Bone marrow (tissue), 2 donors: ENCODE measurements around the gene TLE4.
"Not testable (repeated sequence)": the region's sequence is repeated elsewhere in the genome, so short reads cannot be mapped to it uniquely, and the experiment has no call there.

ENCODE experiments used
- DNase-seq, 2 donors: peaks; one replicate each; lab custom pipeline; 2025; lab: John Stamatoyannopoulos, UW

The TLE4 gene

DNA sequence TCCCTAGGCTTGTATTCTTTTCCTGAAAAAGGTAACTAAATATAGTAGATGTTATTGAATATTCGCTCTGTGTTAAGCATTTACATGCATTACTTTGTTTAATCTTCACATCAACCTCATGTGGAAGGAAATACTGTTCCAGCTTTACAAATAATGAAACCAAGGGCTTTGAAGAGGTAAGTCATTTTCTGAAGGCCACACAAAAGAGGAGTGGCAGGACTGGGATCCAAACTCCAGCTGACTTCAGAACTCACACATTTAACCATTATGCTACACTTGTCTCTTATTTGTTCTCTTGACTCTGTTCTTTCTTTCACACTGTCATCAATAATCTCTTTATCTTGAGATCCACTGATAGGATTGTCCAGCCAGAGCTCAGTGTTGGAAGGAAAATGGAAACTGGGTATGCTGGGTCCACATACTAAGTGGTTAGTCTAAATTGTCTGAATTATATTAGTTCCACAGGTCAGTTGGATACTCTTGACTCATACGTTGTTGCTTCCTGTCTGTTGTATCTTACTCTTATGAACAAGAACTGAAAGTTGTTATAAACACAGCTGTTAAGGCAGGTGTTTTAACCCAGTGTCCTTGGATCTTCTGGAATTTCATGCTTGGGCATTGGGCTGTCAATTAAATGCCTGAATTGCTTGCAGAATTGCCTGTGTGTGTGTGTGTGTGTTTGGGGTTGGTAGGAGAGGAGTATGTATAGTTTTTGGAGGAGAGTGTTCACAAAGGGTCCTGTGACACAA, 65.6 kb downstream of the TLE4 start:
- no peak for DNase-seq

DNA sequence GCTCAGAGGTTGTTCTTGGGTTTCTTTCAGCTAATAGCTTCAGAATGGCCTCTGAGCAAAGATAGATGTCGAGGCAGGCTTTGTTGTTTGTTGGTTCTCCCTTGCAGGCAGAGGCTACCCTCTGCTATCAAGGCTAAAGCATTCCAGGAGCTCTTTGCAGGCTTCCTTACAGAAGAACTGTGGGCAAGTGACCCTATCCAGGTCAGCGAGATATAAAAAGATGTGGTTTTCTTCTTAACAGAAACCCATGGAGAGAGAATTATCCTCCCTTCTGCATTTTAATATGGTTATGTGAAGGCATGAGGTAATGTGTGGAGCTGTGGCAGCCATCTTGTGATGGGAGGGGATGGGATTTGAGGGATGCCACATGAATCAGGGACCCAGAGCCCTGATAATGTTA, 67.0 kb downstream of the TLE4 start:
- no peak for DNase-seq

DNA sequence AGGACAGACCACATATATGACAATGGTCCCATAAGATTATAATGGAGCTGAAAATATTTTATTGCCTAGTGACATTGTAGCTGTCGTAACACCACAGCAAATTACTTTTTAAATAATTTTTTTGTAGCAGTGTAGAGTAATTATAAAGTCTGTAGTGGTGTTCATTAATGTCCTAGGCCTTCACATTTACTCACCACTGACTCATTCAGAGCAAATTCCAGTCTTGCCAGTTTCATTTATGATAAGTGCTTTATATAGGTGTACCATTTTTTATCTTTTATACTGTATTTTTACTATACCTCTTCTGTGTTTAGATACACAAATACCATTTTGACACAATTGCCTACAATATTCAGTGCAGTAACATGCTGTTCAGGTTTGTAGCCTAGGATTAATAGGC, 67.6 kb downstream of the TLE4 start:
- no peak for DNase-seq

DNA sequence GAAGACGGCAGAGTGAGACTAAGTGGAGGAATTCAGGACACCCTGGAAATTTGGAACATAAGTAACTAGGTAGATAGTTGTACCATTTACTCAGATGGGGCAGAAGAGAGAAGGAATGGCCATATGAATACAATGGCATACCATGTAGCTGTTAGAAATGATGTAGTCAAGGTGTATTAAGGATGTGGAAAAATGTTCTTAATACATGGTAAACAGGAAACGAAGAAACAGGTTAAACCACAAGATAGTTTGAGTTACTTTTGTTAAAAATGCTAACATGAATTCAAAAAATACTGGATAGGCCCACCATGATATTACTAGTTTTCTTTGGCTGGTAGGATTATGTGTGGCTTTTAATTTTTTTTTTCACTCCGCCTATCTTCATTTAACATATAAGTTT, 68.3 kb downstream of the TLE4 start:
- not testable (repeated sequence) for DNase-seq

DNA sequence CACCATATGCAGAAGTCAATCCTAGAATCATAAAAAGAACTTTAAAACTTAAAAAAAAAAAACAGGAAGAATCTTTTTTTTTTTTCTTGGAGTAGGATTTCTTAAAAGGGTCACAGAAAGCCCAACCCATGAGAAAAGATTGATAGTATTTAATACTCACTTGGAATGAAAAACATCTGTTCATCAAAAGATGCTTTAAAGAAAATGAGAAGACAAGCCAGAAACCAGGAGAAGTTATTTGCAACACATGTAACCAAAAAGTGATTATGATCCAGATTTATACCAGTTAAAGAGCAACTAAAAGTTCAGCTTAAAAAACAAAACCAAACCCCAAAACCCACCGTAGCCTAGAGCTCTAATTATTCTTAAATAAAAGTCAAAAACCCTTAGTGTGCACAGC, 69.3 kb downstream of the TLE4 start:
- no peak for DNase-seq

DNA sequence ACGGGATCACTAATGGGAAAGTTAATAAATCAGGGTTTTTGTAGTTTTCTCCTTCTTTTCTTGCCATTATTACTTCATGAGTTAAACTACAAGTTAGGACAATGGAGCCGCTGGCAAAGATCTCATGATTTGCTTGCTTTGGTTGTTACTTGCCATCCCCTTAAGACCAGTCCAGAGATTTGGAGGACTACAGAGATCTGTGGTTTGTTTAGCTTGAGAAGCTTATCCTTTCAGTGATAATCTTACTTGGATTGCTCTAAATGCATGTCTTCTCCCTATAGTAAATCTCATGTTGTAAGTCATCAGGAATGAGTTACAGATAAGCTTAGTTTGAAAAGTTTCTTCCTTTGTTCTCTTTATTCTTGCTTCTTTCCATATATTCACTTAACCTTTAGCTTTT, 70.9 kb downstream of the TLE4 start:
- DNase-seq, result no peak

DNA sequence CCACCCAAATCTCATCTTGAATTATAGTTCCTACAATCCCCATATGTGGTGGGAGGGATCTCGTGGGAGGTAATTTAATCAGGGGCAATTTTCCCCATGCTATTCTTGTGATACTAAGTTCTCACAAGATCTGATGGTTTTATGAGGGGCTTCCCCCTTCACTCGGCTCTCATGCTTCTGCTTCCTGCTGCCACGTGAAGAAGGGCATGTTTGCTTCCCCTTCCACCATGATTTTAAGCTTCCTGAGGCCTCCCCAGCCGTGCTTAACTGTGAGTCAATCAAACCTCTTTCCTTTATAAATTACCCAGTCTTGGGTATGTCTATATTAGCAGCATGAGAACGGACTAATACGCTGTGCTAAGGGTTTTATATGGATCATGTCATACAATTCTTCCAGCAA, 72.3 kb downstream of the TLE4 start:
- DNase-seq, result no peak

DNA sequence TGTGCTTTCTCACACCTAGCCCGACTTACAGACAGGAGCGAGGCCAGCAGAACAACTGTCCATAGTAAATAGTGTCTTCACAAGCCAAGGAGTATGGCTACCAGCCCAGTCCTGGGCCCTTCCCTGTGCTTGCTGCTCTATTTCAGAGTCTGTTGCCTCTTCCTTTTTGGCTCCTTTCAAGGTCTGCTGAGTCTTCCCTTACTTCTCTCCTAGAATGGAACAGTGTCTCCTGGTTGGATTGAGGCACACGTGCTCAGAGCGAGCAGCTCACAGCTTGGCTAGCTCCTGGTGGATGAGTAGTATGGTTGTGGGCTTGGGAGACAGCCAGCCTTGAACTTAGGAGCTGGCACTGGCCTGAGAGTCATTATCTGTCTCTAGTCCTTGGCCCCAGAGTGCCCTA, 72.8 kb downstream of the TLE4 start:
- no peak for DNase-seq

DNA sequence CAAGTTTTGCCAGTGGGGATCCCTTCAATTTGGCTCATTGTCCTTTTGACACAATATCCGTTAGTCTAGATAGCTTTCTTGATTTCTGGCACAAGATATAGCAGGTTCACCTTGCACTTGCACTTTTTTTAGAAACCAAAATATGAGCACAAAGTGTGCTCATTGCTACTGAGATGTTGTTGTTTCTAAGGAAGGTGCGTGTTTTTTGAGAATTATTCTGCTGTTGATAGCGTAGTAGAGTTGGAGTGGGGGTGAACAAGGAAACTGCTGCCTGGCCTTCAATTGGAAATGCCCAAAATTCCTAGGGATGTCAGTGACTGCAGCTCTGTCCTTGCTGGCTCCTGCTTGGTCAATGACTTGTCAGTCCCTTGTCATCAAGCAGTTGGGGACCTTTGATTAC, 73.3 kb downstream of the TLE4 start:
- DNase-seq, result no peak

DNA sequence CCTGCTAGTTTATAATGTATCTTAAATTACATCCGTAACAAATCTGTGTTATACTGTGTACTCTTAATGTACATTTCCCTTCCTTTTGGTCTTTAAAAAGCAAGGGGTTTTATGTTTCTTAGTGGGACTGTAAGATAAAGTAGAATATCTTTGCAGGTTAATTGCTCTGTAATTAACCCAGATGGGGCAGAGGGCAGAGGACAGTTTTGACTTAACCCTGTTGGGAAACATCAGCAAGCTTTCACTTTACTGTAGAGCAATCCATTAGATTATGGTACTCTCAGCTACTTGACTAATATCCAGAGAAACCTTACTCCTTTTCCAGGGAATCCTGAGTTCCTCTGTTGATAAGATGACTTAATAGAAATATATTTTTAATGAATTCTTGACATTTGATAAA, 74.3 kb downstream of the TLE4 start:
- DNase-seq, result no peak

DNA sequence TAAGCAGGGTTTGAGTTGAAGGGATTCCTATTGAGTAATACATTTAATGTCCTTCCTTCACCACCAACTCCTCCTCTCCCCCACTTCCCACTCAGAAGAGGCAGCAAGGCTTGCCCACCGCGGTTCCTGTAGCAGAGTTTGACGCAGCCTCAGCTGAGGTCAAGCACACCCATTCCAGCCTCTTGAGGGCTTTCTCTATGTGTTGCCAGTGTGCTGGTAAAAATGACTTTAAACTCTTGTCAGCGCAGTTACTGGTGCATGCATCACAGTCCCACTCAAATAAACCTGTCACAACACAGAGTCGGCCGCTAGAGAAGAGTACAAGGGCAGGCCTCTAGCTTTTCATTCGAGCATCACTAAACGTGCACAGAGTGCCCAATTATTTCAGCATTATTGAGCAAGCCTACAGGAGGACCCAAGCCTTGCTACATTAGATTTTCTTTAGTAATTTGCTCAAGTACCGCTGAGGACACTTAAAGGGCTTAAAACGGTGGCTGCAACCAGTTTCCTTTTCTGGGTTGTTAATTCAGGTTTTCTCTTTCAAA, 79.6 kb downstream of the TLE4 start:
- DNase-seq, result peak; percentile 7 to 20

DNA sequence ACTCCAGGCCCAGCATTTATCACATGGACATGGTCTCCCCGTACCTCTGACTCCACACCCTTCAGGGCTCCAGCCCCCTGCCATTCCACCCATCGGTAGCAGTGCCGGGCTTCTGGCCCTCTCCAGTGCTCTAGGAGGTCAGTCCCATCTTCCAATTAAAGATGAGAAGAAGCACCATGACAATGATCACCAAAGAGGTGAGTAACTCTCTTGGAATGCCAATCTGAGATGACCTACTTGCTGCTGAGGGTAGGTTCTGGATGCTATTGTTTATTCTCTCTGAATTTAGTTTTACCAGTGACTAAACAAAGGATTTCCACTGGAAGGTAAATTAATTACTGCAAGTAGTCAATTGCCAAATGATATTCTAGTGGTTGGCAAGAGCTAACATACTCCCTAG, 80.8 kb downstream of the TLE4 start:
- no peak for DNase-seq

DNA sequence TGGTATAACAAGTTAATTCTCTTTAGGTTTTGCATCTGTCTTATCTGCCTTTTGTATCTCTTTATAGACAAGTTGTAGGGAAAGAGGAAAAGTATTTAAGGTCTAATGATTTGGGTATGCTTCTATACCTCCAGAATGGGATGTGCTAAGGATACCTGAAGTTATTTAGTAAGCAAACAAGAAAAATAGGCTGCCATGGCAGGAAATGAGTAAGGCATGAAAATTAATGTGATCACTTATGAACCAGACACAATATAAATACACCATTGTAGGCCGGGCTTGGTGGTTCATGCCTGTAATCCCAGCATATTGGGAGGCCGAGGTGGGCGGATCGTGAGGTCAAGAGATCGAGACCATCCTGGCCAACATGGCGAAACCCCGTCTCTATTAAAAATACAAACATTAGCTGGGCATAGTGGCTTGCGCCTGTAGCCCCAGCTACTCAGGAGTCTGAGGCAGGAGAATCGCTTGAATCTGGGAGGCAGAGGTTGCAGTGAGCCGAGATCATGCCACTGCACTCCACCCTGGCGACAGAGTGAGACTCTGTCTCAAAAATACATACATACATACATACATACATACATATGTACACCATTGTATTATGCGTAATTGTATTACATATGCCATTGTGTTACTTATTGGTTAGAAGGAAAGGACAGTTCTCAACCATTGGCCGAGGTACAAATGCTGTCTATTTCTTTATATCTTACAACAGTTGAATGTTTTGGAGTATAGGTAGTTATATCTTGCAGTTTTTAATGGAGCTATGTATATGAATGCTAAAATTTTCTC, 83.0 kb downstream of the TLE4 start:
- not testable (repeated sequence) for DNase-seq

DNA sequence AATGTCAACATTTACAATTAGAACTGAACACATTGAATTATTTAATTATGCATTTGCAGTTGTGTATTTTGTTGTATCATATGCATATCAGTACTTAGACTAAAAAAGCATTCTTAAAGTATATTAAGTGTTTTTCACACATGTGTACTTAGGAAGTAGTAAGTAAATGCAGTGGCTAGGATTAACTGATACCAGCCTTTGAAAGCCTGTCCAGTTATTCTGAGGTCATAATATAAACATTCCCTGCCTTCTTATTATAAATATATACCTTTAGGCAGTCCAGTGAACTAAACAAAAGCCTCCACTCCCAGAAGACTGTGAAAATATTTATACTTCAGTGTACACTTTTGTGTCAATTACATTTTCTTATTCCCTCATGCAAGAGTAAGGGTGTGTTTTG, 83.8 kb downstream of the TLE4 start:
- DNase-seq, result no peak

DNA sequence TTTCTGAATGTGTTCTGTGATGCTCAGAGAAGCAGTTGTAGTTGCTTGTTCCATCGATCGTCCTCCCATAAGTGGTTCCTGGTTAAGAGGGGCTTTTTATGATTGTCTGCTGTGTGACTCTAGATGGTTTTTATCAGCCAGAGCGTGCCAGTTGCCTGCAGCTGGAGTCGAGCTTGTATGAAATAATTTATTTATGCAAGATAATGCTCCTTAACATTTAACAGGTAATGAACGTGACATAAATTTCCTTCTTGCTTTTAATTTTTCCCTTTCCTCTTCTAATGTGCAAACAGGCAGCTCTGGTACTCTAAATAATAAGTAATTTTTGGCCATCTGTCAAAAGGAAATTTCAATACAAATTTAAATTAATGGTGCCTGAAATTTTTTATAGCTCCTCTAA, 84.4 kb downstream of the TLE4 start:
- DNase-seq, result no peak

DNA sequence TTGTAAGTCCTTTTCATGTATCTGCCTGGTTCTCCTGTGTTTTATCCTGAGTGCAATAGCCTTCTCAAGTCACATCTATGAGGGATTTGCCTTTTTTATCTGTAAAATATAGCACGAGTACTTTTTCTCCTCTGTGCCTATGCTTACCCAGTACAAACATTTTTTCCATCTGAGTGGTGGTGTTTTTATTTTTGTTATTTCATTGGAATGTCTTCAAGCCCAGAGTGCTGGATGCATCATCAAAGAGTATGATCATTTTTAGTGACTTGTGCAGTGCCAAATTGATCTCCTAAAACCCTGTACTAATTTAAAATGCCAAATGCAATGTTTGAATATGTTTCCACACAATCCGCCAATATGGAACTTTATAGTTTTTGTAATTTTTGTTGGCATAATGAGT, 86.1 kb downstream of the TLE4 start:
- no peak for DNase-seq

DNA sequence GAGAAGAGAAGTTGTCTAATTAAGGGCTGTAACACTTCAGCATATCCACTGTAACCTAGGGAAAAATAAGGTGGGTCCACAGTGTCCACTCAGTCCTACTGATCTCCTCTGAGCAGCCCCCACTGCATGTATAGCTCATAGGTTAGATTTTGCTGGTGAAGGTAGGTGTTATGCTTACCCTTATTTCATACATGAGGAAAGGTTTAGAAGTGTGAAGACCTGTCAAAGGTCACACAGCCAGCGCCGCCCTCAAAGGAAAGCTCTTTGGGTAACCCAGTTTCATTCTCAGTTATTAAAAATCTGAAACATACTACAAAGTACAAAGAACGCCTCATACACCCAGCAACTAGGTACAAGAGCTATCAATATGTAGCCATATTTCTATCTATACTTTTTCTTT, 87.2 kb downstream of the TLE4 start:
- DNase-seq, result no peak

DNA sequence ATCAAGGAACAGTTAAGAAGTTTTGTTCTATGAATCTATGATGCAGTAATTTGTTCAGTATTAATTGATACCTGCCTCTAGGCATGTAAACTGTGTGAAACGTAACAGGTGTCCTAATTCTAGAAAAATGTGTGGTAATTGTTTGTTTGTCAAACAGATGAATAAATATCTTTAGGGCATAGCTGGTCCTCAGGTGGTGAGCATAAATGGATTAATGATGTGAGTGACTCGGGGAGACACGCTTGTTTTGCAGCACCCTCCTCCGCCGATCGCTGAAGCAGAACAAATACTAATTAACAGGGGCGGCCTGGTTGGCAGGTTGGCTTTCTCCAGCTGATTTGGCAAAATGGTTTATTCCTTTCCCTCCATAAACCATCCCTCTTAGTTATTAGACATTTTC, 88.8 kb downstream of the TLE4 start:
- no peak for DNase-seq

DNA sequence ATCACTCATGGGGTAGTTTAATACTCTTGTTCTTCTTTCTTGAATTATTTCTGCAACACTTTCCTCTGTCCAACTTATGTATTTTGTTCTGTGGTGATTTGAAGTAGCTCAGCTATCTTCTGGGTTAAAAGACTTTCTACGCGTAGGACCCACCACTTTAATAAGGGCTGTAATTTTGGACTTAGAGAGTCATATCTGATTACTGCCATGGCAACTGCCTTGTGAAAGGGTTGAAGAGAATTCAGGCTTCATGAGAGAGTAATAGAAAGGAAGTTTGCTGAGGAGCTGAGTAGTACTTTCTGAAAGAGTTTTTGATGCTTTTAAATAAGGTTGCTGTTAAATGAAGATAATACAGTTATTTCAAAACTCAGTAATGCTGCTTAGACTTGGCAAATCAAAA, 89.5 kb downstream of the TLE4 start:
- no peak for DNase-seq

DNA sequence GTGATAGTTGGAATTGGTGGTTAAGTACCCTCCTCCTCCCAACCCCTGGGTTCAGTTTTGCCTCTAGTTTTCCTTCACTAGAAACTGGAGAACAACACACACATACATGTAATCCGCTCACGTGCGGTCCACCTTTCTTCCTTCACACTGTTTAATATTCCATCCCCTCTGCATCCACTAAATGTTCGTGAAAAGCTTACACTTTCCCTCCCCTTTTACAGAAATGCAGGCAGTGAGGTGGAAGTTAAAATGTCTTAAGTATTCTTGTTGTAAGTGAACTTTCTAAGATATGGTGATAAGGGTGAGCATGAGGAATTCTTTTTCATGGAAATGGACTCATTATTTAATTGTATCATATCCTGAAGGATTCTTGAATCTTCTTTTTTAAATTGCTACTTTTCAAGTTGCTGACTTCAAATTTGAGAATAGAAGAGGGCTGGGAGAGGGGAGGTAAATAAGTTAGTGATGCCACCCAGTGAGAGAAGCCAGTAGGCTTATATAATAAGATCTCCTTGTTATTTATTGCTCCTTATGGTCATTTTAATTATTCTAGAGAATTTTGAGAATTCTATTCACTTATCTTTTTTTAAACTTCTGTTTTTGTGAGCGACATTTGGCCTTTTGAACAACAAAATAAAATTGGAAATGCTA, 90.2 kb downstream of the TLE4 start:
- no peak for DNase-seq

DNA sequence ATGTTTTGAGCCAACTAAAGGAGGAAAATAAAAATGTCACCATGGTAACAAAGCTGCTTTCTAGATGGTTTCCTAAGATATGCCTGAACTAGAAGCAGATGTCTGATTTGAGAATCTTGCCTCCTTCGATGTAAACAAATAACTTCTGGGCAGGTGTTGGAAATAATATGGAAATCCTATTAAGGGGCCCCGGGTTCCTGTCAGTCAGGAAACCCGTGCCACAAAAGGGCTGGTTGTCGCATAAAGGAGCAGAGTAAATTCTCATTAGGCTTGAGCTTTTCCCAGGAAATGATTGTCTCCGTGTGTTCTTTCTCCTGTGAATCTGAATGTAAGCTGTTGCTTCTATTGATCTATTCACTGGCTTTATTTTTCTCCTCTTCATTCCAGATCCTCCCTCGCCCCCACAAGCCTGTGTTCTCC, 90.8 kb downstream of the TLE4 start:
- DNase-seq, result peak in 1 of 2 donors; percentile 55

DNA sequence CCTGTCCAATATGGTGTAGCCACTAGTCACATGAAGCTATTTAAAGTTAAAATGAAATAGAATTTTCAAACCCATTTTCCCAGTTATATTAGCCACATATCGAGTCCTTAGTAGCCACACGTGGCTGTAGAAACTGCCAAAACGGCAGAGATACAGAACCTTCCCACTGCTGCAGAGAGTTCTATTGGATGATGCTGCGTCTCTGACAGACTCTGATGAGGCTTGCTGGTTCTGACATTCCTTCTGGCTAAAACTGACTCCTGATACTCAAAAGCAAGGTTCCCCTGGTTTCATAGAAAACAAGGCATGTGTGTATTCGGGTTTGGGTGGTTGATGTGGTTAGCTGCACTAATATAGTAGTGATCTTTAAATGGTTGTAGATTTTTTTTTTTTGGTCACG, 91.5 kb downstream of the TLE4 start:
- no peak for DNase-seq

DNA sequence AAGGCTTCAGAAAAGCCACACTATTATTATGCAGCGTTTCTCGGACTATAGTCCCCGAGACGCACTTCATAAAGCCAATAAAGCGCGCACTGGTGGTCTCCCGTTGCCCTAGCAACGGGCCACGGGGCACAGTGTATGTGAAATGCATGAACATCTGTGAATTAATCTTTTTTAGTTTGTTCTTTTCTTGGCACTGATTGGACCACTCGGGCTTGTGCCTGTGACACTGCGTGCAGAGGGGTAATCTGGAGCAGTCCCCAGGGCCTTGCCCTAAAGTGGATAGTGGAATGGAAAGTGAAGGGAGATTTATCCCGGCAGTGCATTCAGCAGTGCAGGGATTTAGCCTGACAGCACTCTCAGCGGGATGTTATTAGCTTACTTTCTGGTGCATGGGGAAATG, 92.1 kb downstream of the TLE4 start:
- DNase-seq, result no peak
